Neural cell (in vitro differentiated cells): Measurements from ENCODE around the gene DPYD. TPM values are rescaled to one million over a fixed set of nuclear protein-coding genes. Genes with fewer than 3 reads are reported as not detected.

Experiments
- H2AFZ ChIP-seq: fragments of 200-600, 300-800 bp; sonication (generic), shearing (Covaris generic); 2 replicates; pipeline ENCODE4 v1.6.0; 2014; ENCODE audit warnings: low read depth, mild to moderate bottlenecking, antibody characterized with exemption, low read length, moderate library complexity
- H3F3A ChIP-seq: fragments of 200-600 bp; shearing (Covaris generic); 2 replicates; pipeline ENCODE4 v1.6.1; 2016; ENCODE audit warnings: mild to moderate bottlenecking, moderate library complexity, mixed read lengths, antibody characterized with exemption, low read length; ENCODE audit not compliant: insufficient read depth, poor library complexity, severe bottlenecking
- H3K27ac ChIP-seq: fragments of 200-600, 300-800 bp; sonication (generic), shearing (Covaris generic); 2 replicates; pipeline ENCODE4 v1.5.1; 2014; ENCODE audit warnings: mild to moderate bottlenecking, low read length, moderate library complexity
- H3K27me3 ChIP-seq: fragments of 300-800, 200-600 bp; sonication (generic), shearing (Covaris generic); 2 replicates; pipeline ENCODE4 v1.6.0; 2014; ENCODE audit warnings: mild to moderate bottlenecking, low read depth, low read length, moderate library complexity; ENCODE audit not compliant: insufficient read depth
- H3K36me3 ChIP-seq: fragments of 300-800, 200-600 bp; sonication (generic), shearing (Covaris generic); 2 replicates; pipeline ENCODE4 v1.5.1; 2014; ENCODE audit warnings: mild to moderate bottlenecking, antibody characterized with exemption, low read length, moderate library complexity; ENCODE audit not compliant: insufficient read depth
- H3K4me2 ChIP-seq: fragments of 300-800, 200-600 bp; sonication (generic), shearing (Covaris generic); 2 replicates; pipeline ENCODE4 v1.6.0; 2014; ENCODE audit warnings: mild to moderate bottlenecking, low read length
- H3K4me3 ChIP-seq: fragments of 300-800, 200-600 bp; sonication (generic), shearing (Covaris generic); 2 replicates; pipeline ENCODE4 v1.5.1; 2014; ENCODE audit warnings: mild to moderate bottlenecking, low read length, moderate library complexity
- H3K79me2 ChIP-seq: fragments of 200-600 bp; shearing (Covaris generic); replicated peaks from 2 replicates; pipeline ENCODE4 v1.6.0; 2014; ENCODE audit warnings: mild to moderate bottlenecking, low read length, moderate library complexity; ENCODE audit not compliant: insufficient read depth
- H3K9ac ChIP-seq: fragments of 300-800, 200-600 bp; sonication (generic), shearing (Covaris generic); 2 replicates; pipeline ENCODE4 v1.6.1; 2016; ENCODE audit warnings: mild to moderate bottlenecking, low read length, mixed read lengths
- H3K9me2 ChIP-seq: fragments of 200-600 bp; shearing (Covaris generic); 2 replicates; pipeline ENCODE4 v1.6.1; 2016; ENCODE audit warnings: mild to moderate bottlenecking, low read length, mixed read lengths; ENCODE audit not compliant: insufficient read depth
- H3K9me3 ChIP-seq: fragments of 200-600, 300-800 bp; sonication (generic), shearing (Covaris generic); 2 replicates; pipeline ENCODE4 v1.6.1; 2016; ENCODE audit warnings: mild to moderate bottlenecking, mixed run types, low read length, moderate library complexity, mixed read lengths
- H4K20me1 ChIP-seq: fragments of 200-600 bp; shearing (Covaris generic); 2 replicates; pipeline ENCODE4 v1.6.1; 2016; ENCODE audit warnings: mild to moderate bottlenecking, mixed run types; ENCODE audit not compliant: insufficient read depth
- EP300 ChIP-seq: fragments of 450-650 bp; conservative IDR thresholded peaks from 2 replicates; pipeline ENCODE4 v1.6.1; 2014; ENCODE audit warnings: antibody characterized with exemption, mild to moderate bottlenecking, moderate library complexity; ENCODE audit not compliant: poor library complexity, severe bottlenecking
- EZH2 ChIP-seq: fragments of 200-600, 300-800 bp; shearing (Covaris generic), sonication (generic); IDR thresholded peaks from 2 replicates; pipeline ENCODE4 v1.6.1; 2014; ENCODE audit warnings: antibody characterized with exemption, low read length, borderline replicate concordance, mild to moderate bottlenecking; ENCODE audit not compliant: insufficient read depth, poor library complexity, severe bottlenecking
- MXI1 ChIP-seq: fragments of 450-650 bp; conservative IDR thresholded peaks from 2 replicates; pipeline ENCODE4 v1.6.1; 2014; ENCODE audit warnings: antibody characterized with exemption, mild to moderate bottlenecking; ENCODE audit not compliant: poor library complexity, severe bottlenecking
- POLR2AphosphoS5 ChIP-seq: IDR thresholded peaks from 2 replicates; pipeline ENCODE4 v1.6.1; 2012
- RAD21 ChIP-seq: fragments of 450-650 bp; conservative IDR thresholded peaks from 2 replicates; pipeline ENCODE4 v1.6.1; 2014; ENCODE audit warnings: antibody characterized with exemption, mild to moderate bottlenecking, moderate library complexity
- REST ChIP-seq: IDR thresholded peaks from 2 replicates; pipeline ENCODE4 v1.6.1; 2012; ENCODE audit warnings: borderline replicate concordance
- SMC3 ChIP-seq: fragments of 450-650 bp; conservative IDR thresholded peaks from 2 replicates; pipeline ENCODE4 v1.6.1; 2014; ENCODE audit warnings: antibody characterized with exemption, mild to moderate bottlenecking, moderate library complexity; ENCODE audit not compliant: poor library complexity
- TAF1 ChIP-seq: IDR thresholded peaks from 2 replicates; pipeline ENCODE4 v1.6.1; 2012; ENCODE audit warnings: low read depth
- polyA plus RNA-seq: library from polyadenylated mRNA; depleted of rRNA; stranded (reverse); fragments of >200 nt; gene quantifications from 2 replicates; pipeline ENCODE4 v1.2.3, GENCODE V29; 2014
- TF ChIP-seq, protein P1 (sequence below): fragments of 450-650 bp; IDR thresholded peaks from 2 replicates; pipeline ENCODE4 v1.5.1; 2014; ENCODE audit warnings: antibody characterized with exemption, mild to moderate bottlenecking, moderate library complexity; ENCODE audit not compliant: poor library complexity, severe bottlenecking

Gene DPYD
- polyA plus RNA-seq, 1 donor from 2014 or later: 6.7 TPM

DNA sequence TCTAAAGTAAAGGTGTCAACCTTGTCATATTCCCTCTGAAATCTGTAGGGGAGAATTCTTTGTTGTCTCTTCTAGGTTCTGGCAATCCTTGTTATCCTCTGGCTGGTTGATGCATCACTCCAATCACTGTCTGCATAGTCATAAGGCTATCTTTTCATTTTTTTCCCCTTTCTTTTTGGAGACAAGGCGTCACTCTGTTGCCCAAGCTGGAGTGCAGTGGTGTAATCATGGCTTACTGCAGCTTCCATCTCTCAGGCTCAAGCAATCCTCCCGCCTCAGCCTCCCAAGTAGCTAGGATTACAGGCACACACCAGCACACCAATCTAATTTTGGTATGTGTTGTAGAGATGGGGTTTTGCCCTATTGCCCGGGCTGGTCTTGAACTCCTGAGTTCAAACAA lies 12.9 kb downstream of the DPYD start:
- Histone ChIP-seq H3K27me3 (no peaks in the 10 kb centered on the region), H3K36me3 (no peaks in the 10 kb centered on the region), H3K79me2 (no peaks in the 10 kb centered on the region), H3K9me2 (no peaks in the 10 kb centered on the region), H3K4me3 (no peak overlapping the region), H2AFZ (no peak overlapping the region), H3K27ac (no peak overlapping the region), H3K4me2 (no peak overlapping the region), H3F3A (no peaks in the 10 kb centered on the region), H4K20me1 (no peaks in the 10 kb centered on the region), H3K9ac (no peak overlapping the region), H3K9me3 (no peaks in the 10 kb centered on the region)
- TF ChIP-seq EP300 (no peak), REST (no peak), EZH2 (no peak), RAD21 (no peak), MXI1 (no peak), POLR2AphosphoS5 (no peak), TAF1 (no peak), SMC3 (no peak)
- TF ChIP-seq, protein P1, sequence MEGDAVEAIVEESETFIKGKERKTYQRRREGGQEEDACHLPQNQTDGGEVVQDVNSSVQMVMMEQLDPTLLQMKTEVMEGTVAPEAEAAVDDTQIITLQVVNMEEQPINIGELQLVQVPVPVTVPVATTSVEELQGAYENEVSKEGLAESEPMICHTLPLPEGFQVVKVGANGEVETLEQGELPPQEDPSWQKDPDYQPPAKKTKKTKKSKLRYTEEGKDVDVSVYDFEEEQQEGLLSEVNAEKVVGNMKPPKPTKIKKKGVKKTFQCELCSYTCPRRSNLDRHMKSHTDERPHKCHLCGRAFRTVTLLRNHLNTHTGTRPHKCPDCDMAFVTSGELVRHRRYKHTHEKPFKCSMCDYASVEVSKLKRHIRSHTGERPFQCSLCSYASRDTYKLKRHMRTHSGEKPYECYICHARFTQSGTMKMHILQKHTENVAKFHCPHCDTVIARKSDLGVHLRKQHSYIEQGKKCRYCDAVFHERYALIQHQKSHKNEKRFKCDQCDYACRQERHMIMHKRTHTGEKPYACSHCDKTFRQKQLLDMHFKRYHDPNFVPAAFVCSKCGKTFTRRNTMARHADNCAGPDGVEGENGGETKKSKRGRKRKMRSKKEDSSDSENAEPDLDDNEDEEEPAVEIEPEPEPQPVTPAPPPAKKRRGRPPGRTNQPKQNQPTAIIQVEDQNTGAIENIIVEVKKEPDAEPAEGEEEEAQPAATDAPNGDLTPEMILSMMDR: no peak

DNA sequence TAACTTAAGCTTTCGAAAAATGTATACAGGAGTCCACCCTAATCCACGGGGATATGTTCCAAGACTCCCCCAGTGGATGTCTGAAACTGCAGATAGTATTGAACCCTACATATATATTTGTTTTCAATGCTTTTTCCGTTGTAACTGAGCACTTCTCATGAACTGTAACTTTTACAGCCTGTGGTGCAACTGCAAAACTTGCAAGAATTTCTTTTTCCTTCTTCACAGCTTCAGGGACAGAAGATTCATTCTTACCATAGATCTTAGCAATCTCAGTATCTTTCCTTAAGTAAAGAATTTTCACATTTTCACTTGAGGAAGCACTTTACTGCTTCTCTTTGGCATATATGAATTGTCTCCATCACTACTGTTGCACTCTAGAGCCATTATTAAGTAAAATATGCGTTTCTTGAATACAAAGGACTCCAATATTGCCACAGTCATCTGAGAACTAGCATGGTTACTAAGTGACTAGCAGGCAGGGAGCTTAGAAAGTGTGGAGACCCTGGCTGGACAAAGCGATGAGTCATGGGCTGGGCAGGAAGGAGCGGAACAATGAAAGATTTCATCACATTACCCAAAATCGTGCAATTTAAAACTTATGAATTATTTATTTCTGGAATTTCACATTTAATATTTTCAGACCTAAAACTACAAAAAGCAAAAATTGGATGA lies 14.1 kb downstream of the DPYD start:
- H3K9ac ChIP-seq: no peak overlapping the region

More for the DNA sequence above, 14.1 kb downstream of the DPYD start:
- no peaks in the 10 kb centered on the region for H3K9me3 ChIP-seq
- no peaks in the 10 kb centered on the region for H3K36me3 ChIP-seq
- H2AFZ ChIP-seq: no peak overlapping the region
- H3K27ac ChIP-seq: no peak overlapping the region
- TF ChIP-seq SMC3: no peak
- TF ChIP-seq EP300: no peak
- no peak for TF ChIP-seq POLR2AphosphoS5
- no peak for TF ChIP-seq EZH2
- TF ChIP-seq, protein P1: no peak
- TF ChIP-seq RAD21: no peak
- TF ChIP-seq TAF1: no peak
- no peak for TF ChIP-seq MXI1
- no peak for TF ChIP-seq REST
- H3F3A ChIP-seq: no peaks in the 10 kb centered on the region
- H3K4me3 ChIP-seq: no peak overlapping the region
- H4K20me1 ChIP-seq: no peaks in the 10 kb centered on the region
- no peaks in the 10 kb centered on the region for H3K27me3 ChIP-seq
- no peaks in the 10 kb centered on the region for H3K9me2 ChIP-seq
- H3K4me2 ChIP-seq: no peak overlapping the region
- no peaks in the 10 kb centered on the region for H3K79me2 ChIP-seq
